Psoas muscle (tissue), 8 donors: ENCODE results near the gene CARD11. TPM values are rescaled to one million over a fixed set of nuclear protein-coding genes. Genes with fewer than 3 reads are reported as not detected.

Source experiments
- ATAC-seq, 4 donors: fragments of 200-7000 bp; cut with Tn5 transposase; one replicate each; pipeline ENCODE4 v1.9.1; 2020; ENCODE audit warnings: moderate library complexity in 3 of 4, mild to moderate bottlenecking in 2 of 4
- DNase-seq, 2 donors: peaks; one replicate each; pipeline ENCODE4 v3.0.0-alpha.2; 2020
- H3K27ac ChIP-seq: fragments of 200-600 bp; one replicate; pipeline ENCODE4 v1.8.0; 2022
- H3K27me3 ChIP-seq, 3 donors: fragments of 200-600 bp in 1 of 3; one replicate each; pipeline versions ENCODE4 v1.6.1 to v1.8.0; 2013 to 2022; ENCODE audit warnings: low read length in 2 of 3, mild to moderate bottlenecking in 2 of 3, moderate library complexity in 1 of 3; ENCODE audit not compliant: insufficient read depth in 3 of 3
- H3K36me3 ChIP-seq, 2 donors: fragments of 200-600 bp in 1 of 2; one replicate each; pipeline versions ENCODE4 v1.6.1 to v1.8.0; 2013 to 2022; ENCODE audit warnings: low read depth in 1 of 2, mild to moderate bottlenecking in 1 of 2, moderate library complexity in 1 of 2; ENCODE audit not compliant: insufficient read depth in 1 of 2
- H3K4me1 ChIP-seq: fragments of 200-600 bp; one replicate; pipeline ENCODE4 v1.8.0; 2022
- H3K4me3 ChIP-seq: fragments of 200-600 bp; one replicate; pipeline ENCODE4 v1.8.0; 2022; ENCODE audit warnings: mild to moderate bottlenecking
- H3K9me3 ChIP-seq: fragments of 200-600 bp; one replicate; pipeline ENCODE4 v1.8.0; 2022
- CTCF ChIP-seq: fragments of 200-600 bp; IDR thresholded peaks from one replicate; pipeline ENCODE4 v1.8.0; 2022; ENCODE audit warnings: antibody characterized with exemption
- WGBS, 3 donors: extraction: QIAGEN DNeasy Blood & Tissue Kit; methylation state at CpG; one replicate each; pipeline versions ENCODE4 v1.1.6 to v1.1.7; 2013; 5-methylcytosine and 5-hydroxymethylcytosine counted together
- intact Hi-C, 2 donors: fragments of 100-400 bp; cut with DNase I; formaldehyde crosslinking; loops; one replicate each; pipeline versions ENCODE4 v1.11.0 to v1.14.2; 2022
- long read RNA-seq, 2 donors: library from polyadenylated mRNA; unstranded; transcript quantifications; one replicate each; pipeline ENCODE4 v2.0.0, GENCODE V29; 2021
- polyA plus RNA-seq, 3 donors: library from polyadenylated mRNA; stranded (reverse); fragments of 200-250 nt; gene quantifications; one replicate each; pipeline ENCODE4 v1.2.3, GENCODE V29; 2013
- total RNA-seq, 4 donors: library from RNA; stranded (reverse); fragmentation: NEBNext Ultra II Directional in 2 of 4; extraction: Animal tissue kit (Norgen Biotek cat#: 25700) in 2 of 4; gene quantifications; one replicate each; pipeline versions ENCODE4 v1.2.1 to v1.2.4, GENCODE V29; 2021 to 2023
- donor health status: healthy with polysubstance abuse.
- donor health status: DM: no; HTN: no; CAD: no; lungs with moderate emphysema.
- donor health status: Bipolar disorder and iron deficiency.
- donor health status: healthy.
- donor health status: DM: yes; HTN: yes; CAD: no.
- donor health status: DM: no; HTN: no; CAD: no.
- donor health status: DM: no; HTN: no; CAD: no.
- donor health status: DM: yes; HTN: yes; CAD: no.

The CARD11 gene
- under 1 TPM; 0.39 to 0.84 (median 0.49) TPM for total RNA-seq
- polyA plus RNA-seq: under 1 TPM; 0.08 to 0.17 (median 0.08) TPM
- long read RNA-seq, donor 1: 0 reads
- long read RNA-seq, donor 2: 0 reads

- TF ChIP-seq CTCF: no peak
These were observed at the start of gene CARD11 for GRCh38 chr7:3043544-3044371. TSS of gene CARD11 (minus strand) at chr7:3043867. CDS start at chr7:2958506, 85,361 bp downstream.

GRCh38 chr7:3092468-3092867, 48.8 kb upstream of the CARD11 start:
- intact Hi-C loops: no loop called here
- no peaks in the 10 kb centered on the region for H3K9me3 ChIP-seq
- no peaks in the 10 kb centered on the region for H3K36me3 ChIP-seq
- no peak for TF ChIP-seq CTCF
- no peak overlapping the region for H3K27ac ChIP-seq
- ATAC-seq (no peak), DNase-seq (peak; percentile 29 to 59)
- 36 to 40% (median 38%) methylated on average over 6 of the region's 6 CpGs for WGBS, 3 donors
- no peak overlapping the region for H3K4me3 ChIP-seq
- H3K27me3 ChIP-seq: peaks cover 0 to 2% (median 0%) of the 10 kb centered on the region in 3 donors
- no peaks in the 10 kb centered on the region for H3K4me1 ChIP-seq

More at GRCh38 chr7:3043544-3044371, at the start of gene CARD11:
- Histone ChIP-seq H3K27me3 (peaks cover 0 to 19% (median 6%) of the 10 kb centered on the region in 3 donors), H3K36me3 (no peaks in the 10 kb centered on the region), H3K4me1 (no peaks in the 10 kb centered on the region), H3K9me3 (no peaks in the 10 kb centered on the region), H3K4me3 (no peak within 1 kb of the TSS), H3K27ac (no peak within 1 kb of the TSS)
- no peak for ATAC-seq
- intact Hi-C loops: no loop called here
- 9 to 11% (median 10%) methylated on average over 27 to 45 of the region's 45 CpGs for WGBS, 3 donors
- DNase-seq: no peak

DNA sequence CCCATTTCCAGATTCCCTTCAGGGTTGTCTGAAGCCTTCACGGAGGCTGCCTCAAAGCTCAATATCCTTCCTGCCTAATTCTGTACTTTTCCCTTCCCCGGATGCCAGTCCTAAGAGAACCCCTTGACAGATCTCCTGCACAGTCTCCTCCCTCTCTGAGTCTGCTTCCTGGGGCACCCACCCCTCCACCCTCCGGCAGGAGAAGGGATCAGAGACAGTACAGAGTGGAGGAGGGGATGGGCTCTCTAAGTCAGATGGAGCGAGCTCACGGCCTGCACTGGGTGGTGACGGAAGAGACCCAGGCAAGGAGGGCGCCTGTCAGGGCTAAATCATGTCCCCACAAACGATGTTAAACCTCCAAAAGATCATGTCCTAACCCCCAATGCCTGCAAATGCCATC, 48.0 kb upstream of the CARD11 start:
- ATAC-seq: no peak
- Histone ChIP-seq H3K27me3 (peaks cover 0 to 2% (median 0%) of the 10 kb centered on the region in 3 donors), H3K27ac (no peak overlapping the region), H3K4me1 (no peaks in the 10 kb centered on the region), H3K36me3 (no peaks in the 10 kb centered on the region), H3K4me3 (no peak overlapping the region), H3K9me3 (no peaks in the 10 kb centered on the region)
- intact Hi-C loops: no loop called here
- WGBS, 3 donors: 68 to 74% (median 72%) methylated on average over 8 of the region's 8 CpGs
- DNase-seq: no peak
- TF ChIP-seq CTCF: no peak

DNA sequence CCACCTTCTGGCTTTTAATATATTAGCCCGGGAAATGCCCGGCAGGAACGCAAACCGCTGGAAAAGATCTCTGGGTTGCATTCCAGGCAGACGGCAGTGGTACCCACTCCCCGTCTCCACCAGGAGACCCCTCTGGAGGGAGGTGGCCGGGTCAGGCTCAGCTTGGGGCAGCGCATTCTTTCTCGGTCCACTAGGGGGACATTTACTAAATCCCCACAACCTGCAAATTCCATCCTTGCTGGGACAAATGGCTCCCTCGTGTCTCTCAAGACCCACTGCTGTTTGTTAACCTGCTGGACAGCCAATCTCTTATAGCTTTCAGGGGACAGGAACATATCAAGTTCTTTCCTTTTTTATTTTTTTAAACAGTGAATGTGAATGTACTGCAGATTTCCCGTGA, 45.8 kb upstream of the CARD11 start:
- no peak for ATAC-seq
- intact Hi-C loops: no loop called here
- Histone ChIP-seq H3K9me3 (no peaks in the 10 kb centered on the region), H3K36me3 (no peaks in the 10 kb centered on the region), H3K27me3 (peaks cover 0 to 3% (median 0%) of the 10 kb centered on the region in 3 donors), H3K27ac (no peak overlapping the region), H3K4me3 (no peak overlapping the region), H3K4me1 (no peaks in the 10 kb centered on the region)
- TF ChIP-seq CTCF: no peak
- DNase-seq: no peak
- 23 to 34% (median 29%) methylated on average over 11 of the region's 11 CpGs for WGBS, 3 donors
